Measurements from ENCODE around the gene RYR1.
"Not testable (repeated sequence)": the region's sequence is repeated elsewhere in the genome, so short reads cannot be mapped to it uniquely, and the experiment has no call there.

RYR1 gene

GRCh38 chr19:38583985-38584305, 150.5 kb downstream of the RYR1 start:
- no peak overlapping the region for H3K4me3 ChIP-seq (ENCODE audit: low read depth, low read length)
- TF ChIP-seq CTCF (IDR thresholded peaks at IDR 0.05; ENCODE audit: control insufficient read depth, extremely low read depth, insufficient read depth), result no peak
- no peak for DNase-seq (ENCODE audit: low read depth)

GRCh38 chr19:38587562-38587961, 154.1 kb downstream of the RYR1 start:
- TF ChIP-seq CTCF (IDR thresholded peaks at IDR 0.05; ENCODE audit: control insufficient read depth, extremely low read depth, insufficient read depth), result no peak
- no peak for DNase-seq (ENCODE audit: low read depth)

GRCh38 chr19:38588041-38588440, 154.6 kb downstream of the RYR1 start:
- no peak for DNase-seq (ENCODE audit: low read depth)
- no peak overlapping the region for H3K4me3 ChIP-seq (ENCODE audit: low read depth, low read length)
- no peak for TF ChIP-seq CTCF (IDR thresholded peaks at IDR 0.05; ENCODE audit: control insufficient read depth, extremely low read depth, insufficient read depth)

More at GRCh38 chr19:38587562-38587961, 154.1 kb downstream of the RYR1 start:
- no peak overlapping the region for H3K4me3 ChIP-seq (ENCODE audit: low read depth, low read length)

GRCh38 chr19:38592940-38593339, 159.4 kb downstream of the RYR1 start:
- TF ChIP-seq CTCF (IDR thresholded peaks at IDR 0.05; ENCODE audit: control insufficient read depth, extremely low read depth, insufficient read depth), result no peak
- no peak overlapping the region for H3K4me3 ChIP-seq (ENCODE audit: low read depth, low read length)
- no peak for DNase-seq (ENCODE audit: low read depth)

- H3K4me3 ChIP-seq (ENCODE audit: low read depth, low read length), result no peak overlapping the region
- DNase-seq (ENCODE audit: low read depth), result no peak
- TF ChIP-seq CTCF (IDR thresholded peaks at IDR 0.05; ENCODE audit: control insufficient read depth, extremely low read depth, insufficient read depth), result no peak
Measured at GRCh38 chr19:38596057-38596981, 162.8 kb downstream of the RYR1 start.

GRCh38 chr19:38597075-38597474, 163.6 kb downstream of the RYR1 start:
- H3K4me3 ChIP-seq (ENCODE audit: low read depth, low read length), result no peak overlapping the region
- no peak for DNase-seq (ENCODE audit: low read depth)
- TF ChIP-seq CTCF (IDR thresholded peaks at IDR 0.05; ENCODE audit: control insufficient read depth, extremely low read depth, insufficient read depth), result no peak

GRCh38 chr19:38599722-38600121, 166.2 kb downstream of the RYR1 start:
- no peak overlapping the region for H3K4me3 ChIP-seq (ENCODE audit: low read depth, low read length)
- no peak for DNase-seq (ENCODE audit: low read depth)
- TF ChIP-seq CTCF (IDR thresholded peaks at IDR 0.05; ENCODE audit: control insufficient read depth, extremely low read depth, insufficient read depth), result no peak

- not testable (repeated sequence) for DNase-seq (ENCODE audit: low read depth); H3K4me3 ChIP-seq (ENCODE audit: low read depth, low read length)
Measured at GRCh38 chr19:38602856-38603255, 169.4 kb downstream of the RYR1 start.
